Fibroblast of upper back skin (primary cell): ENCODE measurements around the gene NPBWR2.

Source experiments
- DNase-seq: peaks from one replicate; pipeline ENCODE4 v3.0.0-alpha.2; 2013

The NPBWR2 gene

DNA sequence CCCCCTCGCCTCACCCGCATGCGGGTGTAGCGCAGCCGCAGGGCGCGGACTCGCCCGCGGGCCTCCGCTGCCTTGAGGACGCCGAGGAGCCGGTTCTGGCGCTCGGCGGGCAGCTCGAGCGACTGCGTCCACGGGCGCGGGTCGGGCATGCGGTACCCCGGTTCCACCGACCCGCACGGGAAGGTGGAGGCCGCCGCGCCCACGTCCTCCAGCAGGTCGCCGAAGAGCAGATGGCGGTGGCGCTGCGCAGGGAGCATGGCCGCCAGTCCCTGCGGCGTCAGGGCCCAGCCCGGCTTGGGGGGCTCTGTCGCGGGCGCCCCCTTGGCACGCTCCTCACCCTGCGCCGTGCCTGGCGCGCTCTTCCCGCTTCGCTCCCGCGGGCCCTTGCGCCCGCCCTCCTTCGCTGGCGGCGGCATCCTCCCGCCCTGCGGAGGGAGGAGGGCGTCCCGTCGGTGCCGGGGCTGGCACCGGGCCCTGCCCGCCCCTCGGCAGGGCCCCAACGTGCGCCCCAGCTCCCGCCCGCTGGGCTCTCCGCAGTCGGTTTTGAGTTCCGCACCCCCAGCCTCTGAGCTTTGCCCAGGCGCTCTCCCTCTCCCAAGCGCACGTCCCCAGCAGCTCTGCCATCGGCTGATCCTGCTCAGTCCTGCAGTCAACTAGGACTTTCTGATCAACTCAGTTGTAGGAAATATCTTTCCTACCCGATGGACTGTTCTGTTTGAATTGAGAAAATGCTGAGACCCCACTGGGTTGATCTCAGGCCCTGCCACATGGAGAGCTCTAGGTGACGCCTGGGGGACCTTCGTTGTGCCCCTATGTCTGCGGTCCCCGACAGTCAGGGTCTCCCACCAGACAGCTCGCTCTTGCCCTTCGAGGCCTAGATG, 23.3 kb downstream of the NPBWR2 start, which contains the start of gene LKAAEAR1:
TSS of gene LKAAEAR1 (minus strand) at position 595 of the 881 bp plus-strand sequence. CDS start at position 416, 179 bp downstream.
- DNase-seq: no peak

DNA sequence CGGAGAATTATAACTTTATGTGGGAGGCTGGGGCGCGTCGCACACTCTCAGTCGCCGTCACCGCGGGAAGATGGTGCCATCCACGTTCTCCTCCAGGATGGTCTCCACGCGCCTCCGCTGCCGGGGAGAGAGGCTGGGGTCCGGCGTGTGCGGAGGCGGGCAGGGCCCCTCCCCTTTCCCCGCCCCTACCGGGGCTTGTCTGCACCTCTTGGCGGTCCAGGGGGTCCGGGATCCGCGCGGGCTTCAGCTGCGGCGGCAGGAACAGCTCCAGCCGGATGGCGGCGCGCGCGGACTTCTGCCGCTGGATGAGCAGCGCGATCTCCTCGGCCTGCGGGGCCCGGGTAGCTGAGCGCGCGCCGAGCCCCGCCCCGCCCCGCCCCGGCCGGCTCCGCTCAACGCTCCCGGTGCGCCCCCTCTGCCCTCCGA, 24.0 kb downstream of the NPBWR2 start:
- DNase-seq: peak; percentile 59

DNA sequence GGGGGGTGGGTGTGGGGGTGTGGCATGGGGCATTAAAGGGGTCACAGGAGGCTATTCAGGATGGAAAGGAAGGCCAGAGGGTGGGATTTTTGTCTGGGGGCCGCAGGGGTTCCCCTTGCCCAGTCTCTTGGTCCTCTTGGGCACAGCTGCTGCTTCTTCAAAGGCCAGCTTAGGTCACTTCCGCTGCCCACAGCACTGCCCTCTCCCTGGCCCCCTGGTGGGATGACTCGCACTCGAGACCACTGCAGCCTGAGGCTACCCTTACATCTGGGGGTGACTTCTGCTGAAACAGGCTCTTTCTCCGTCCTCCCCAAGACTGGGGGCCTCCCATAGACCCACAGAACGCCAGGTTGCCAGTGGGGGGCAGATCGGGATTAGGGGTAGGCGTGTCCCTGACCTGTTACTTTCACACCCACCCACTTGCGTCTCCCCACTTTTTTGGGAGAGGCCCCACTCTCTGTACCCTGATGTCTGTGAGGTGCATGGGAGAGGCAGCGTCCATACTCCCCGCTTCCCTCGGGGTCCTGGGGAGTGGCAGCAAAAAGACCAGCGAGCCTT, 24.5 kb downstream of the NPBWR2 start:
- no peak for DNase-seq

DNA sequence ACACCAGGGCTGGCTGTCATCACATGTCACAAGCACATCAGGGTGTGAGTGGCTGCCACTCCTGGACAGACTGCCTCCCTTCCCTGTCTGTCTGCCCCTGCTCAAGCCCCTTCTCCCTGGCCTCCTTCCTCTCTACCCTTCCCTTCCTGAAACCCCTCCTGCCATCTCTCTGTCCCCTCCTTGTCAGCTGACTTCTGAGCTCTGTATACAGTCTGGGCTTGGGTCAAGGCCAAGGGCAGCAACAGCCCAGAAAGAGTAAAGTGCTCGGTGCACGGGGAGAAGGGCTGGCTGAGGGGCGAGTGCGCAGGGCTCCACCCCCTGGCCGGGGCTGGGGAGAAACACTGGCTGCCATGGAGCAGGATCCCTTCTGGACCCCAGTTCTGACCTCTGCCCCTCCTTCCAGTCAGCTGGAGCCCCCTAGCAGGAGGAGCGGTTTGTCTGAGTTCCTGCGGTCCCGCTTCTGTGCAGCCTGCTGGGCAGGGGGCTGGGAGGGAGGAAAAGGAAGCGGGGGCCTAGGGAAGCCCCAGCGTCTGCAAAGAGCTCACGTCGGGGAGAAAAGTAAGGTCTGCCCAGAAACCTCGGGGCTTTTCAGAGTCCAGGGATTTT, 25.1 kb downstream of the NPBWR2 start:
- no peak for DNase-seq

DNA sequence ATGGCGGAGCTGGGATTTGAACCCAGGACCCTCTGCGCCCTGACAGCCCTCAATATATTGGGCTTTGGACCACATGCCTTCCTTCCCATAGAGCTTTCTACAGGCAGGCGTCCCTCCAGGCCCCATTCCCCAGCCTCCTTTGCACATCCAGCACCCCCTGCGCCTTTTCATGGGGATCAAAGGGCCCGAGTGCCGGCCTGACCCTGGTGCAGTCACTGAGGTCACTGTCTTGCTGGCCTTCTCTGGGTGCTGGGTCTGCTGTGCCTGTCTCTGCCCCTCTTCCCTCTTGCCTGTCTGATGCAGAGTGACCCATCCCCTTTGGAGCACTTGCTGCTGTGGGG, 25.8 kb downstream of the NPBWR2 start:
- no peak for DNase-seq

DNA sequence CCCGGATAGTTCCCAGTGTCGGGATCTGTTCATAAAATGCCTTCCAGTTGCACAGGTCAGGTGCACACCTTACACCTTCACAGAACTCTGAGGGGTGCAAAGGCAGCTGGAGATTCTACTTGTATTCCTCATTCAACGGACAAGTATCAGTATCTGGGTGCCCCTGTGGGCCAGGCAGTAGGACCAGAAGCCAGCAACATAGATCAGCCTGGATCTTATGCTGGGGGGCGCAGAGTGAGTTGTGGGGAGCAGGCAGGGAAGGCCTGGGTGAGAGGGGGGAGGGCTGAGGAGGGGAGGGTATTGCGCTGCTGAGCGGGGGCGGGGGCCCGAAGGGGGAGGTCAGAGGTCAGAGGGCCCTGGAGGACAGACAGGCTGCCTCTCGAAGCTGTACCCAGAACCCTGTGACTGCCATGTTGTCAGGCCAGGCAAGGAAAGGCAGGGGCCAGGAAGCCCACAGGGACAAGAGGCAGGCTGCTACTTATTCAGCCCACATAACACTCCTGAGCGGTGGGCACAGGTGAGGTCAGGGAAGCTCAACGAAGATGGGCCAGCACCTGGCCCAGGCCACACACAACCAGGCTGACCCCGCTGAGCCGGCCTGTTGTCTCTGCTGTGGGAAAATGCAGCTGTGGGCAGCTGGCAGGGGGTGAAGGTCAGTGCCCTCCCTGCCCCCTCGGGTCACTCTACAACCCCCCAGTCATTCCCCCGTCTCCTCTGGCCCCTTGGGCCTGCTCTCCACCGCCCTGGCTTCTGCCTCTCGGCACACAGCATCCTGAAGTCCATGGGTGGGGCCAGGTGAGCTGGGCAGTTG, 26.3 kb downstream of the NPBWR2 start:
- no peak for DNase-seq

DNA sequence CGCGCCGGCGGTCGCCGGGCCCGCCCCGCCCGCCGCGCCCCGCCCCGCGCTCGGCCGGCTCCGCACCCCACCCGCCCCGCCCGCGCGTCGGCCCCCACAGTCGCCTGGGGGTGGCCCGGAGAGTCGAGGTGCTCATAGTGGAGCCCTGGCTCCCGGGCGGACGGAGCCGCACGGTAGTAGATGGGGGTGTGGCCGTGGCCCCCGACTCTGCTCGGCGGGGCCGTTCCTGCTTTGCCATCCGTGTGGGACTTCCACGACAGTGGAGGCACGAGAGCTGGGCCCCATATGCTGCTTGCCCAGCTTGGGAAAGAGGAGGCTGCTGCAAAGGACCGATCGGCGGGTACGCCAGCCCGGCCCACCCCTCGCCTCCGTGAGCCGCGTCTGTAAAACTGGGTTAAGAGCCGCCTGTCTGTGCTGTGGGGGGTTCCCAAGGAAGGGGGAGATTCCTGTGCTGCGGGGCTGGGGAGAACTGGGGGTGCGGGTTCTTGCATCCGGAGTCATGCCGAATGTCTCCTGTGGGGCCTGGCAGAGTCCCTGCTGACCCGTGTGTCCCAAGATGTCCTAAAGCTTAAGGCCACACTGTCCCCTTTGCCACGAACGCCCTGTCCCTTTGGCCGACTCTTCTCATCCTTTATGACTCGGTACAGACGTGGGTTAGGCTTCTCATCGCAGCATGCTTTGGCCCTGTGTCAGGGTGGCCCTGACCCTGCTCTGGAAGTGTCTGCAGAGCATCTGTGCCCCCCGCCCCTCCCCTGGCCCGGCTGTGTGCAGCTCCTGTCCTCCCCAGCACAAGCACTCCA, 27.2 kb downstream of the NPBWR2 start, which contains the start of gene OPRL1:
TSS of gene OPRL1 (plus strand) at position 70 of the 800 bp plus-strand sequence. CDS start 12,639 bp downstream, outside the sequence.
- no peak for DNase-seq

DNA sequence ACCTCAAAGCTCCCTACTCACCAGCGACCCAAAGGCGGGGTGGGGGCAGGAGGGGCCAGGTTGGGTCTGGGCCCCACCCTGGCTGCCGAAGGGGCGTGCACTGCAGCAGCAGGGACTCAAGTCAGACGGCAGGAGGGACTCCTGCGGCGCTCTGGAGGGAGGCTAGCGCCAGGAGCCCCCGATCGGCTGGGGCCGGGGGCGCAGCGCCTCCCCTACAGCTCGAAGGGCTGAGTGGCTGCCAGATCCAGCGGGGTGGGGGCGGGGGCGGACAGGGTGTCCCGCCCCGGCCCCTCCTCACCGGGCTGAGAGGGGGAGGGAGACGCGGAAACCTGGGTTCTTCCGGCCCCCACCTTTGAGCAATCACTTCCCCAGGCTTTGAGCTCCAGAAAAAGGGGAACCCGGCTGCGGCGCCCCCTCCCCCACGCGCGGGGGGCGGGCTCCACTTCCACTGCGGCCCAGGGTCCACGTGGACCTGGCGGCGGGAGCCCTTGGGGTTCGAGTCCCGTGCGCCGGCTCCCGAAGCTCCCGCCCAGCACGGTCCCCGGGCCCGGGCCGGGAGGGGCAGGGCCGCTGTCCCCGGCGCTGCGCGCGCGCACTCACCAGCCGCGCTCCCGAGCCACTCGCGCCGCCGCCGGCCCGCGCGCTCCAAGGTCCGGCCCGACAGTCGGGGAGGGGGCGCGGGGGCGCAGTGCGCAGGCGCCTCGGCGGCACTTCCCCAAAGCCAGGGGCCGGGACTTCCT, 27.9 kb downstream of the NPBWR2 start, which contains the start of gene RGS19:
TSS of gene RGS19 (minus strand) at position 246 of the 740 bp plus-strand sequence. CDS start 2,632 bp downstream, outside the sequence.
- peak; percentile 64 for DNase-seq

DNA sequence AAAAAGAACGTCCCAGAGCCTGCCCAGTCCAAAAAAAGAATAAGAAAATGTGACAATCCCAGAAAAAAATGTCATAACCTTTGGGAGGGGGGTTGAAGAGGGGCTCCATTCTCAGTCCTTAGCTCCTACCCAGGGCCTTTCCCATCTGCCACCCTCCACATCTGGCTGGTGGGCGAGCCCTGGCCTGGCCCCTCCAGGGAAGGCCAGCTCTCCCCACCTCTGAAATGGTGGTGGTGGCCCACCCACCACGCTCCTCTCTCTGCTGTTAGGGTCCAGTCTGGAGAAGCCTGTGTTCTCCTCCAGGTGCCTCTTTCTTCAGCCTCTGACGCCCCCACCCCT, 28.5 kb downstream of the NPBWR2 start:
- DNase-seq: no peak

DNA sequence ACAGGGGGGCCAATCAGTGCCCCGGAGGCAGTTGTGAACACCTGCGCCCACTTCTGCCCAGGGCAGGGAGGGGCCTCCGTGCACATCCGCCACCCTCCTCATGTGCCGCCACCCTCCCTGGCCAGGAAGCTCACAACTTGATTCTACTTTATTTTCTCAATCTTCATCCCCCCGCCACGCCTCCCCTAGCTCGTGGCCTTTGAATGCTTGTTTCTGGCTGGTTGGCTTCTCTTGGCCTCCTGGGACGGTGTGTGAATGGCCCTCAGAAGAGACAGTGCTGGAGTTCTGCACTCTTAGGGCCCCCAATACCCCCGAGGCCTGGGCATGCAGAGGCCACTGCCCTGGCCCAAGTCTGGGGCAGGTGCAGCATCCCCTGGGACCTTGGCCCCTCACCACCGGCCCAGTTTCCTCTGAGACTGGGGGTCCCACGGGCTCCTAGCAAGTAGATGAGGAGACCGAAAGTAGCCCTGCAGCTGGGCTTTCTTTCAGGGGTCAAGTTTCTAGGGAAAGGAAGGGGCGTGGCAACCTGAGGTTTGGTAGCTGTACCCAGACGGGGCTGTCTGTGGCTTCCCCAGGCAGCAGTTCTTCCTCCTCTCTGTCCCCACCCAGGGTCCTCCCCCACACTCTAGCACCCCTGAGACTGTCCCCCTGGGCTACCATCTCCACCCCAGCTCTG, 29.4 kb downstream of the NPBWR2 start:
- DNase-seq: no peak

DNA sequence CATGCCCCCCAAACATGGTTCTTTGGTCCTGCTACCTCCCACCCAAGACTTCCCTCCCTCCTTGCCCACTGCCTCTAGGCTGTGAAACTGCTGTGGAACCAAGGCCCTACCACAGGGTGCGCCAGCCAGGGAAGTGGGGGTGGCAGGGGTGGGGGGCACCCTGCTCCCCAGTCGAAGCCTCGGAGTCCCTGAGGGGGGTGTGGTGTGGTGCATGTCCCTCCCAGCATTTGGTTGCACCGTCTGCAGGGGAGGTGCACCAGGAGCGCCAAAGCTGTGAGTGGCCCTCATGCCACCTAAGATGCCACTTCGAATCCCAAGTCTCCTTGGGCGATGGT, 29.9 kb downstream of the NPBWR2 start:
- DNase-seq: no peak

DNA sequence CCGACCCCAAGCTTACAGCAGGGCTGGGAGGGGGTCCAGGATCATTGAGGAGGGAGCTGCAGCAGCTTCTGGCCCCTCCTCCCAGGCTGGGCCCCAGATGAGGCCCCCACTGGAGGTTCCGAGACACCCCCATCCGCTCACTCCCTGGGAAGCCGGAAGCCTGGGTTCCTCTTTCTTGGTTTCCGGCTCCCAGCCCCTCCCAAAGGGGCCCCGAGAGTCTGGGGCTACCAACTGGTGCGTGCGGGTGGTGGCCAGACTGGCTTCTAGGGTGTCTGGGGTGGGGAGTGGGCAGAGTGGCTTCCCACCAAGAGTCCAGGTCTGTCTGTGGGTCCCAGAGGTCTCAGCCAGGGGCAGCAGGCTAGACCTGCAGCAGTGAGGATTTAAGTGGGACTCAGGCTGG, 30.3 kb downstream of the NPBWR2 start:
- no peak for DNase-seq

DNA sequence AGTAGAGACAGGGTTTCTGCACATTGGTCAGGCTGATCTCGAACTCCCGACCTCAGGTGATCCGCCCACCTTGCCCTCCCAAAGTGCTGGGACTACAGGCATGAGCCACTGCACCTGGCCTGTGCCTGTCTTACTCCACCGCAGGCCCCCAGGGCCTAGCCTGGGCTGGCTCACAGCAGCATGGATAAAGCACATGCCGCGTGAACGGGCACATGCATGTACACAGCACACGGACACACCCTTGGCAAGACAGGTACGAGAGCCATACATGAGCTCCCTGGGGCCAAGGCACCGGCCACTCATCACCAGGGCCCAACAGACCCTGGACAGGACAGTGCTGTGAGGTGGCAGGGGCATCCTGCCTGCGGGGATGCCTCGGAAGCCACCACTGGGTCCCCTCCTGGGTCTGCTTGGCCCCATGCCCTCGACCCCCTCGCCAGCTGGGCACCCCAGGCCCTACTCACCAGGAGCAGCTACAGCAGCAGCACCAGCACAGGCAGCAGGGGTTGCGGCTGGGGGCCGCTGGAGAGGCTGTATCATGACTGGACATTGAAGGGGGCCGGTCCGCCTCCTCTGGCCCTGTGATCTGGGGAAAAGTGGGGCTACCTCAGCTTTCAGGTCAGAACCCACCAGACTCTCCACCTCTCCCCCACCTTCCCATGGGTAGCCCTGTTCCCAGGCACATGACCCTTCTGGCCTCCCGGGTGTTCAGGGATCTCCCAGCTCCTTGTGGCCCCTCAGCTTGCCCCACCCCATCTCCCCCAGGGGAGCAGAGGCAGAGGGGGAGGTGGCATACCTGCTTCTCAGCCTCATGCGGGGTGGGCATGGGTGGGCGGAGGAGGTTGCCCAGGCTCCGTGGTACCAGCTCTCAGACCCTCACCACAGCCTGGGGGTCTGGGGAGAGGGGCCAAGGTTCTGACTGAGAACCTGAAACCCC, 31.0 kb downstream of the NPBWR2 start:
- DNase-seq: no peak

DNA sequence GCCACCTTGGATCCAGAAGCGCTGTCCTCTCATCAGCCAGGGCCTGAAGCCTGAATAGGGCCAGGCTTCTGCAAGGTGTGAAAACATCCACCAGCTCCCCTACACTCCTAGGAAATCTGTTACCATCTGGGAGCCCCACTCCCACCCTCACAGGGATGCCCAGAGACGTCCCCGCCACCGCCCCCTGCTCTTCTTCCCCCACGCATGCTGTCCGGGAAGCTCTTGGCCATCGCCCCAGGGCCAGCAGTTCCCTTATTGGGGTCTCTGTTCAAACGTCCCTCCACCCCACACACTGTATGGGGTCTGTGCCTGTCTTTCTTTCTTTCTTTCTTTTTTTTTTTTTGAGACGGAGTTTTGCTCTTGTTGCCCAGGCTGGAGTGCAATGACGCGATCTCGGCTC, 31.8 kb downstream of the NPBWR2 start:
- DNase-seq: no peak

DNA sequence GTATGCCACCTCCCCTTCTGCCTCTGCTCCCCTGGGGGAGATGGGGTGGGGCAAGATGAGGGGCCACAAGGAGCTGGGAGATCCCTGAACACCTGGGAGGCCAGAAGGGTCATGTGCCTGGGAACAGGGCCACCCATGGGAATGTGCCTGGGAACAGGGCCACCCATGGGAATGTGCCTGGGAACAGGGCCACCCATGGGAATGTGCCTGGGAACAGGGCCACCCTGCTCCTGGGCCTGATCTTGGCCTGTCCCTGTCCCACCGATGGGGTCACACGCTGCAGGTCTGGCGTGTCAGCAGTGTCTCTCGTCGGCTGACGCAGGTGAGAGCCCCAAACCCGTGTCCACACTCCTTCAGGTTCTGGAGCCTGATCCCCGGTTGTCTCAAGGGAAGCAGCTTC, 32.4 kb downstream of the NPBWR2 start:
- no peak for DNase-seq

DNA sequence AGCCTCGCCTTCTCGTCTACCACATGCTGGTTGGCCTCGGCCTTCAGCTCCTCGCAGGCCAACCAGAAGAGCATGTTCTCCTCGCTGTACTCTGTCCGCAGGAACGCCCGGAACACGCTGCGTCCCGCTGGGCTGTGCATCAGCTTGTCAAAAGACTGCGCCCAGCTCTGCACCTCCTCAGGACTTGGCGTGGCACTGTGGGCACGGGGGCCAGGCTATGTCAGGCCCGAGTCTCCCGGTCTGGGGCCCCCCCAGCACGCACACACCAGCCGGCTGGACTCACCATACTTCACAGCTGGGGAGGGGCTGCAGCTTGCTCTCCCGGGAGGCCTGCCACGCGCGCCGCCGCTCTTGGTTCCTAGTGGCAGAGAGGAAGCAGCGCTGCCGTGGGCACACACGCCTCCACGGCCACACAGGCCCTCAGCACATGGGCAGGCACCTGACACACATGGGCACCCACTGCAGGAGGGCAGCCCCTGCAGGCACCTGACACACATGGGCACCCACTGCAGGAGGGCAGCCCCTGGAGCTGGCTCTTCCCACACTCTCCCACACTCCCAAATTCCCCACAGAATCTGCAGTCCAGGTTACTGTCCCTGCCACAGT, 33.1 kb downstream of the NPBWR2 start:
- no peak for DNase-seq

DNA sequence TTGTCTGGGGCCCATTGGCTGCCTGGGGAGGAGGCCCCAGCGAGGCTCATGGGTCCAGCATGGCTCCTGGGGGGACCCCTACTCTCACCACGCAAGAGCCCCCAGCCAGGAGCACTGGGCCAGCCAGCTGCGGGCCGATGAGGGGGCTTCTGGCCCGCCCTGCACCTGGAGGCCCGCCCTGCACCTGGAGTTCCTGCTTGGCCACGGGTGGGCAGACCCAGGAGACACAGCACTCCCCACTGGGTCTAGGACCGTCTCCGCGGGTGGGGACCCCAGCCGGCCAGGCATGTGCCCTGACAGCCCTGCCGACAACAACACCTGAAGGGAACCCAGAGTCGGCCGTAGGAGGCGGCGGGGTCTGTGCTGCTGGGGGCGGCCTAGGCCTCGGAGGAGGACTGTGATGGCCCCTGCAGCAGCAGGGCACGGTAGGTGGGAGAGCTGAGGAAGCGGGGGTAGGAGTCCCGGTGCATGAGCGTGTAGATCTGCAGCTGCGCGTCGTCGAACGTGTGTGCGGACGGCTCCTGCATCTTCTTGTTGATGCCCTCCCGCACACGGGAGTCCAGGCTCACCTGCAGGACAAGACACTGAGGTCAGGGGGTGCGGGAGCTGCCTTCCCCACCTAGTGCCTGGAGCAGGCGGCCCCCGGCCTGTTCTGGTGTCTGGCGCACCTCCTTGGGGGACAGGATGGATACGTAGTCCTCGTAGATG, 33.7 kb downstream of the NPBWR2 start:
- no peak for DNase-seq

DNA sequence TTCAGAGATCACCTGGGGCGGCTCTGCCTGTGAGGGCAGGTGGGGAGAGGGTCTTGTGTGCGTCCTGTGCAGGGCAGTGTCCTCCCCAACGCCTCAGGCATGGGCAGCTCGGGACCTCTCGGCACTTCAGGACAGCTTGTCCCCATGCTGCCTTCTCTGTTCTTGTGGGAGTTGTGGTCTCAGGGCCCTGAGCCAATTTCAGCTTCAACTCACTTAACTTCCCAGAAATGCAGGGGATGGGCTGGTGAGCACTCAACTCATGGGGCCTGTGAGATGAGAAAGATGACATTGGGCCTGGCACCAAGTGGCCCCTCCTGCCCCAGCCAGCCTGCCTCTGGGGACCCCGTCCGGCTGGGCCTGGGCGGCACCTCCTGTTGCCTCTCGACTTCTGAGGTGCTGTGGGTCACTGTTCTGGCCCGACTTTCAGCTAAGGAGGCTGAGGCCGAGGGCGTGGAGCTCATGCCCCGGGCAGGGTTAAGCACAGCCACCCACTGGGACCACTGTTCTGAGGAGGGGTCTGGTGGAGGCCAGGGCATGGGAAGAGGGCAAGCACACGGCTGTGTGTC, 34.8 kb downstream of the NPBWR2 start:
- no peak for DNase-seq
